ENCODE data around the gene HIVEP1. TPM values are rescaled to one million over a fixed set of nuclear protein-coding genes. Genes with fewer than 3 reads are reported as not detected.

Gene HIVEP1
- total RNA-seq, 1 donor from 2014 or later: 21.5 TPM

DNA sequence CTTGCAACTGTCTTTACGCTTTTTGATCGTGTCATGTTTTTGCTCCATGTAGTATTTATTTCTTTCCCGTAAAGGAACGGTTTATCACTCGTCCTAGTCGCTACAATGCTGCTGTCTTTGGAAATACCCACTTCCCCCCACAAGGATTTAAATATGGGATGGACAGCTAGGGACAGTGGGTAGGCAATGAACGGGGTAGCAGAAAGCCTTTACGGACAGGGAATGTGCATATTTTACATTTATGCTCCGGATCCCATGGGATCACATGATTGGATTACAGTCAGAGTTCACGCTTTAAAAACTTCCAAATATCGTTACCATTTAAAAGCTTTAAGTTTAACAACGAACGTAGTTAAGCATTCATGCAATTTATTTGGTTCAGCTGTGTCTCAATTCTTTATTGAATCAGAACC, 1.2 kb downstream of the HIVEP1 start:
- H3K27me3 Mint-ChIP-seq (ENCODE audit: low read depth): no peaks in the 10 kb centered on the region
- DNase-seq (ENCODE audit: low read depth, low spot score): no peak
- peak overlapping the region; percentile 91 for H3K27ac Mint-ChIP-seq (ENCODE audit: unreplicated experiment)
- TF ChIP-seq, protein P1, sequence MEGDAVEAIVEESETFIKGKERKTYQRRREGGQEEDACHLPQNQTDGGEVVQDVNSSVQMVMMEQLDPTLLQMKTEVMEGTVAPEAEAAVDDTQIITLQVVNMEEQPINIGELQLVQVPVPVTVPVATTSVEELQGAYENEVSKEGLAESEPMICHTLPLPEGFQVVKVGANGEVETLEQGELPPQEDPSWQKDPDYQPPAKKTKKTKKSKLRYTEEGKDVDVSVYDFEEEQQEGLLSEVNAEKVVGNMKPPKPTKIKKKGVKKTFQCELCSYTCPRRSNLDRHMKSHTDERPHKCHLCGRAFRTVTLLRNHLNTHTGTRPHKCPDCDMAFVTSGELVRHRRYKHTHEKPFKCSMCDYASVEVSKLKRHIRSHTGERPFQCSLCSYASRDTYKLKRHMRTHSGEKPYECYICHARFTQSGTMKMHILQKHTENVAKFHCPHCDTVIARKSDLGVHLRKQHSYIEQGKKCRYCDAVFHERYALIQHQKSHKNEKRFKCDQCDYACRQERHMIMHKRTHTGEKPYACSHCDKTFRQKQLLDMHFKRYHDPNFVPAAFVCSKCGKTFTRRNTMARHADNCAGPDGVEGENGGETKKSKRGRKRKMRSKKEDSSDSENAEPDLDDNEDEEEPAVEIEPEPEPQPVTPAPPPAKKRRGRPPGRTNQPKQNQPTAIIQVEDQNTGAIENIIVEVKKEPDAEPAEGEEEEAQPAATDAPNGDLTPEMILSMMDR (conservative IDR thresholded peaks at IDR 0.05): no peak
- peak overlapping the region; percentile 93 for H3K4me3 Mint-ChIP-seq
- peaks cover 4% of the 10 kb centered on the region for H3K9me3 Mint-ChIP-seq
- peaks cover 48% of the 10 kb centered on the region for H3K4me1 Mint-ChIP-seq
- peaks cover 11% of the 10 kb centered on the region for H3K36me3 Mint-ChIP-seq (ENCODE audit: low read depth)

DNA sequence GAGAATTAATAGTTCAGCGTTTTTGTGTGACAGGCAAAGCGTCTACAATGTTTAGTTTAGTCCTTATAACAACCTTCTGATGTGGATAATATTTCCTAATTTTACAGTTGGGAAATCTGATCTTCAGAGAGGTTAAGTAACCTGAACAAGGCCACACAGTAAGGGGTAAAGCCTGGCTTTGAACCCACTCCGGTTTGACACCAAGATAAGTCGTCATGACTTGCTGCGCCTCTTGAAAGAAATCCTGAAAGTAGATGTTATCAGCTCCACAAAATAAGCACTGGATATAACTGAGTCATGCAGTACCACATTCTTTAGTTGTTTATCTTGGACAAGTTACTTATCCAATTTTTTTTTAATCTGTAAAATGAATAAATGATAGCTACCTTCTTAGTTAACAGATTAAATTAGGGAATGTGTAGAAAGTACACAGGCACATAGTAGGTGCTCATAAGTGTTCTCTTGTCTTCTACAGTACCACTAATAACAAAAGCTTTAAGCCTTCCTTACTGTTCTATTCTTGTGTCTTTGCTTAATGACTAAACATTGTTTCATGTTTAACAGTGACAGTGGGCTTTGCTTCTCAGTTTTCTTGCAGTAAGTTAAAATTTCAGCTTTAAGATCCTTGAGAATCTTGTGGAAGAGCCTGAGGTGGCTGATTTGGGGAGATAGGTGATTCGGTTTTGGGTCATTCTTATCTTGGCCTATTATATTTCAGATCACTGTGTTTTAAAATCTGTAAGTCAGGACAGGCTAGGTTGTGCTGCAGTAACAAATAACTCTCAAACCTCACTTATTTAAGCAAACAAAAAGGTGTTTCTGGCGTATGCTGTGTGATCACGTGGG, 2.1 kb downstream of the HIVEP1 start:
- Mint-ChIP-seq H3K9me3 (peaks cover 4% of the 10 kb centered on the region), H3K4me1 (peaks cover 43% of the 10 kb centered on the region), H3K4me3 (peak overlapping the region; percentile 93), H3K27me3 (ENCODE audit: low read depth) (no peaks in the 10 kb centered on the region), H3K27ac (ENCODE audit: unreplicated experiment) (peak overlapping the region; percentile 20), H3K36me3 (ENCODE audit: low read depth) (peaks cover 15% of the 10 kb centered on the region)
- DNase-seq (ENCODE audit: low read depth, low spot score): no peak
- TF ChIP-seq, protein P1 (conservative IDR thresholded peaks at IDR 0.05): no peak

DNA sequence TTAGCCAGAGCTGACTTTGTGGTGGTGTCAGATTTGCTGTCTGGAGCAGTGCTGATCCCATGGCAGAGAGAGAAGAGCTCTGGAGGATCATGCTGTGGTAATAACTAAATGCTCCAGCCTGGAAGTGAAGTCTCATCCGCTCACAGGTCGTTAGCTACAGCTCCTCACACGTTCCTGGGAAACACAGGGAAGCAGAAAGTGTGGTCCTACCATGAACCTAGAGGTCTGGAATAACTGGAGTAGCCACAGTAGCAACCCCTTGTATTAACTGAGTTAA, 2.7 kb downstream of the HIVEP1 start:
- TF ChIP-seq, protein P1 (conservative IDR thresholded peaks at IDR 0.05): no peak
- Mint-ChIP-seq H3K27ac (ENCODE audit: unreplicated experiment) (peak overlapping the region; percentile 20), H3K4me3 (peak overlapping the region; percentile 83), H3K4me1 (peaks cover 38% of the 10 kb centered on the region), H3K9me3 (peaks cover 4% of the 10 kb centered on the region), H3K27me3 (ENCODE audit: low read depth) (no peaks in the 10 kb centered on the region), H3K36me3 (ENCODE audit: low read depth) (peaks cover 18% of the 10 kb centered on the region)
- DNase-seq (ENCODE audit: low read depth, low spot score): no peak

DNA sequence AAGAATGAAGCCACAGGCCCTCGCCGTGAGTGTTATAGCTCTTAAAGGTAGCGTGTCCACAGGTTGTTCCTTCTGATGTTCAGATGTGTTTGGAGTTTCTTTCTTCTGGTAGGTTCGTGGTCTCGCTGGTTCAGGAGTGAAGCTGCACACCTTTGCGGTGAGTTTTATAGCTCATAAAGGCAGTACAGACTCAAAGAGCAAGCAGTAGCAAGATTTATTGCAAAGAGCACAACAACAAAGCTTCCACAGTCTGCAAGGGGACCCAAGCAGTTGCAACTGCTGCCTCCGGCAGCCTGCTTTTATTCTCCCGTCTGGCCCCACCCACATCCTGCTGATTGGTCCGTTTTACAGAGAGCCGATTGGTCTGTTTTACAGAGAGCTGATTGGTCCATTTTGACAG, 5.2 kb downstream of the HIVEP1 start:
- peaks cover 24% of the 10 kb centered on the region for H3K4me1 Mint-ChIP-seq
- TF ChIP-seq, protein P1 (conservative IDR thresholded peaks at IDR 0.05): no peak
- H3K27ac Mint-ChIP-seq (ENCODE audit: unreplicated experiment): no peak overlapping the region
- no peaks in the 10 kb centered on the region for H3K27me3 Mint-ChIP-seq (ENCODE audit: low read depth)
- no peak overlapping the region for H3K4me3 Mint-ChIP-seq
- peaks cover 30% of the 10 kb centered on the region for H3K36me3 Mint-ChIP-seq (ENCODE audit: low read depth)
- no peak for DNase-seq (ENCODE audit: low read depth, low spot score)
- peaks cover 4% of the 10 kb centered on the region for H3K9me3 Mint-ChIP-seq

DNA sequence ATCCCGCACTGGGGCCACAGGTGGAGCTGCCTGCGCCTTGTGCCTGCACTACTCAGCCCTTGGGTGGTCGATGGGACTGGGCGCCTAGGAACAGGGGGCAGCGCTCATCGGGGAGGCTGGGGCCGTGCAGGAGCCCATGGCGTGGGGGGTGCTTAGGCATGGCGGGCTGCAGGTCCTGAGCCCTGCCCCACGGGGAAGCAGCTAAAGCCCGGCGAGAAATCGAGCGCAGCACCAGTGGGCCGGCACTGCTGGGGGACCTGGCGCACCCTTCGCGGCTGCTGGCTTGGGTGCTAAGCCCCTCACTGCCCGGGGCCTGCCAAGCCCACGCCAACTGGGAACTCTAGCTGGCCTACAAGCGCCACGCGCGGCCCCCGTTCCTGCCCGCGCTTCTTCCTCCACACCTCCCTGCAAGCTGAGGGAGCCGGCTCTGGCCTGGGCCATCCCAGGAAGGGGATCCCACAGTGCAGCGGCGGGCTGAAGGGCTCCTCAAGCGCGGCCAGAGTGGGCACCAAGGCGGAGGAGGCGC, 5.8 kb downstream of the HIVEP1 start:
- Mint-ChIP-seq H3K27me3 (ENCODE audit: low read depth) (no peaks in the 10 kb centered on the region), H3K4me3 (no peak overlapping the region), H3K27ac (ENCODE audit: unreplicated experiment) (no peak overlapping the region), H3K4me1 (peaks cover 24% of the 10 kb centered on the region), H3K36me3 (ENCODE audit: low read depth) (peaks cover 30% of the 10 kb centered on the region), H3K9me3 (peaks cover 4% of the 10 kb centered on the region)
- DNase-seq (ENCODE audit: low read depth, low spot score): no peak
- TF ChIP-seq, protein P1 (conservative IDR thresholded peaks at IDR 0.05): no peak

Data from neural crest cell (in vitro differentiated cells).